ENCODE data around the gene CASK.

Gene CASK

GRCh38 chrX:41912923-41913322 lies 10.4 kb downstream of the CASK start:
- no peak for DNase-seq

DNA sequence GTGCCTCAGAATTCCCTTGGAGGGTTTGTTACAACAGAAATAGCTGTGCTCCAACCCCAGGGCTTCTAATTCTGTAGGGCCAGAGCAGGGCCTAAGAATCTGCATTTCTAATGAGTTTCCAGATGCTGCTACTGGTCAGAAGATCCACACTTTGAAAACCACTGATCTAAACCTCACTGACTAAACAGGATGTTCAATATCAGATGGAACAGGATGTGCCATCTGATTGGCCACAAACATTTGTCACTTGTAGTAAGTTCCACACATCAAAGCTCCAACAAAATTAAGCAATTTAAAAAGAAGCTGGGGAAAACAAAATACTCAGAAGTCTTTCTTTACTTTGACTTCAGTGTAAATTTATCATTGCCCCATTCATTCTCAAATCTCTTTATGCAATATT lies 14.3 kb downstream of the CASK start:
- DNase-seq, result peak; percentile 26

DNA sequence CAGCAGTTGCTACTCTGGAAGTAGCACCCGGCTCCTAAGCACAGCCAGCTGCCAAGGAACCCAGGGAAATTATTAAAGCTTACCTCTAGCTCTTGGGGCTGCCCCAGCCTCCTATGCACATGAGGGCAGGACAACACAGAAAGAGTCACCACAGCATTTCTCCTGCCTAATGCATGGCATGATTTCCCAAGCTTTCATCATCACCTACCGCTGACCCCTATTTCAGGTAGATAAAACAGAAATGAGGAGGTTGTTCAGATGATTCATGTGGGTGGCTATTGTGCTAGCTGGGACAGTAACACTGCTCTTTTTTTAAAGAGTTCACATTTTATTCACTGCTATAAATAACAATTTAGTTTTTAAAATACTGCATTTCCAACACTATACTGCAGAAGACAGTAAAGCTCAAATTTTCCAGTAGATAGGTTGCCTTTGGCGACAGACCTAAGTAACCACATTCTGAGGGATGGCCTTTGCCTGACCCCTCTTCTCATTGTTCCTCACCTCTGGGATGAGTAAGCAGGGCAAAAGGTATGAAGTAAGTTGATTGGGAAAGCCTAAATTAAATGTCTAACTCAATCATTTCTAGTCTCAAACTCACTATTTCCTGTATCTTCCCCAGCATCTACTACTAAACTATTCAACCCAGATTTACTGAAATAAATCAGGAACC lies 16.7 kb downstream of the CASK start:
- DNase-seq, result no peak

DNA sequence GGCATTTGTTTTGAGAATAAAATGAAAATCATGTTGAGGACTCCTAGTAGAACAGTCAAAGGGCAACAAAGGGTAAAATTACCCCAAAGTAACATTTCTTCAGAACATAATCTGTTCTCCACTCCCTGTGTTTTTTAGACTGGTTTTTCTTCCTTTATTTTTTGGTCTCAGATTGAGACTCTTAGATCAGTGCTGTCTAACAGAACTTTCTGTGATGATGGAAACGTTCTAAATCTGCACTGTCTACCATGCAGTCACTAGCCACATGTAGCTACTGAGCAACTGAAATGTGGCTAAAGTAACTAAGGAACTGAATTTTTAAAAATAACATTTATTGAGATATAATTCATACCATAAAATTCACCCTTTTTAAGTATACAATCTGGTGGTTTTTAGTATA lies 19.8 kb downstream of the CASK start:
- no peak for DNase-seq

DNA sequence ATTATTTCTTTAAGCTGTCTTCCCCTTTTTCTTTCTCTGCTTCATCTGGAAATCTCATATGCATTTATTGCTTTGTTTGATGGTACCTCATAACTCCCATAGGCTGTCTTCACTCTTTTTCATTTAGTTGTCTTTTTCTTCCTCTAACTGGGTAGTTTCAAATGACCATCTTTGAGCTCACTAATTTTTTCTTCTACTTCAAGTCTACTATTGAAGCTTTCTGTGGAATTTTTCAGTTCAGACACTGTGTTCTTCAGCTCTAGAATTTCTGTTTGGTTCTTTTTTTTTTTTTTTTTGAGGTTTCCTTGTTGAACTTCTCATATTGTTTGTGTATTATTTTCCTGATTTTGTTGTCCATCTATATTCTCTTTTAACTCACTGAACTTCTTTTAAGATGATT lies 23.0 kb downstream of the CASK start:
- DNase-seq, result no peak

DNA sequence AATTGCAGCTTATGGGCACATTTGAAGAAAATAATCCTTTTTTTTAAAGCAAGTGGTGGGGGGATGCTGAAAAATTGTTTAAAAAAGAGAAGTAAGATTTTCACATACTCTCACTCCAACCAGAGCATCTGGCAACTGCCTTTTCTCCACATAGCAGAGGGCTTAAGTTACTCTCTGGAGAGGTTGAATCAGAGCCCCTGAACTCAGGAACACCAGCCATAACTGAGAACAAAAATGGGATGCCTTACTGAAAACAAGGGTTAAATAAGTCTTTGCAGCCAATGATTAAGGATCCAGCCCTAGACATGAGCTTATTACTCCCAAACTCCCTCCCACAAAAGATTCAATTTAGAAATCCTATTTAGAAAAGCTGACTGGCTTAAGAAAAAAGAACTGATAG lies 27.5 kb downstream of the CASK start:
- DNase-seq, result no peak

- no peak for DNase-seq
These were observed 33.3 kb downstream of the CASK start for GRCh38 chrX:41890026-41890423.

DNA sequence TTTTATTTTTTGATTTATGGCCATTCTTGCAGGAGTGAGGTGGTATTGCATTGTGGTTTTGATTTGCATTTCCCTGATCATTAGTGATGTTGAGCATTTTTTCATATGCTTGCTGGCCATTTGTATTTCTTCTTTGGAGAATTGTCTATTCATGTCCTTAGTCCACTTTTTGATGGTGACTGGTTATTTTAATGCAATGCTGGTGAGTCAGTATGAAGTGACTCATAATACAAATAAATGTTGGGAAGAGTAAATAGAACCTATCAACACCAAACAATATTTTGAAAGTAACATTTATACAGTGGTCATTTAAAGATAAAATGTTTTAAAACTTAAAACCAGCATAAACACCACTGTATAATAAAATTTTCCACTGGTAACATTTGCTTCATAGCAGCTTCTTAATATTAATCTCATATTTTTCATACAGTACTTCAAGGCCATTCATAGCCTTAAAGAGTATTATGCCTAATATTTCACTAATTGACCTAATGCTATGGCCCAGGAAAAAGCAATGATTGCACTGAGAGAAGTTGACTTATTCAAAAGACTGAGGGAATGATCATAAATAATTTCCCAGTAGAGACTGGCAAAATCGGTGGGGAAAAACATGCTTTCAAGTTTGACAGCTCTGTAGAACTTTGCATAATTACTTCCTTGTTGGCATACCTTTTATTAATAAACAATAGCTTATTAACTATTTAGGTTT lies 33.9 kb downstream of the CASK start:
- DNase-seq, result no peak

DNA sequence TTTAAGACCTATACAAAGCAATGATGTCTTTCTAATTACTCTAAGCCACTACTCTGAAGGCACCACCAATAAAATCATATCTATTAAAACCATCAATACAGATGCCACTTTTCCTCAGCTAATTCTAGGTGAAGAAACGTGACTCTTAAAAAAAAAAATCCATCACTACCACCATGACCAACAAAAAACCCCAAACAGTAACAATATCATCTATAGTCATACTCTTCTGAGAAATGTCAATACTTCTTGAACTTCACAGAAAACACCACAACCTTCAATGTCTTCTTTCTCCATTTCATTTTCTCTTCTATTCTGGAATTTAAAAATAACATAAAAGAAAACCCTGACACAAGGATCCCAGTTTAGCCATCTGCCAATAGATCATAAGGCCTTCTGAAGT lies 35.7 kb downstream of the CASK start:
- DNase-seq, result no peak

- DNase-seq, result no peak
These were observed 37.6 kb downstream of the CASK start for GRCh38 chrX:41885724-41886123.

GRCh38 chrX:41881166-41881565 lies 42.2 kb downstream of the CASK start:
- DNase-seq, result no peak

GRCh38 chrX:41877167-41877566 lies 46.2 kb downstream of the CASK start:
- DNase-seq, result no peak

GRCh38 chrX:41875142-41875541 lies 48.2 kb downstream of the CASK start:
- DNase-seq, result no peak

DNA sequence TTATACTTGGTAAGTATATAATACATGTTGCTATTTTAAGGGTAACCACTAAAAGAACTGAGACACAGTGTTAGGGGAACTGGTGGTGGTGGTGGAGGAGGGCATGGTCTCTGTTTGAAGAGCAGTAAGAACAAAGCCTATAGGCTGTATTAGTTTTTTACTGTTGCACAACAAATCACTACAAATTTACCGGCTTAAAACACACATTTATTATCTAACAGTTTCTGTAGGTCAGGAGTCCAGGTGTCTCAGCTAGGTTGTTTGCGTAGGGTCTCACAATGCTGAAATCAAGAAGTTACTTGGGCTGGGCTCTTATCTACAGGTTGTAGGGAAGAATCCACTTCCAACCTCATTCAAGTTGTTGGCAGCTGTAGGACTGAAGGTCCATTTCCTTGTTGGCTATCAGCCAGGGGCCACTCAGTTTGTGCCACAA lies 52.6 kb downstream of the CASK start:
- DNase-seq, result no peak

DNA sequence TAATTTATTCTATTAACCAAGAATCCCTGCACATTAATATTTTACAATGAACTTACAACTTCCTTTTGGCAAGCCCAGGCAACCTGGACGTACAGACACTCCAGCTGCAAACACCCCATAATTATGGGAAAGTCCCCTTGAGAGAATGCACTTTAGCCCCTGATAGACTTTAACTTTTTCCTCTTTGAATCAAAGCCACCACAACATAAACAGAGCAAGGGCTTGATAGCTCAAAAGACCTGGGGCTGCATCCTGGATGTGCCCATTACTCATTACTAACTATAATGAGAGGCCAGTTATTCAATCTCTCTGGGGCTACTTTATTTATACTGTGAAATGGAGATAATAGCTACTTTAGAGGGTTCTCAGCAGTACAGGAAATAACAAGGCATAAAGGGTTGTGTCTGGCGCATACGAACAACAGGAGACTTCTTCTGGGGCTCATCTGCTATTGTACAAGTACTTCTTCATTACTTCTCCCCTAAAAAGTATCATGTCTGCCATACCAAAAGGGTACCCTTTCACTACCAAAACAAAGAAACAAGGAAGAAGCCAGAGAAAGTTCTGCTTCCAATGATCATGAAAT lies 54.9 kb downstream of the CASK start:
- no peak for DNase-seq

GRCh38 chrX:41863343-41864203 lies 59.8 kb downstream of the CASK start:
- no peak for DNase-seq

DNA sequence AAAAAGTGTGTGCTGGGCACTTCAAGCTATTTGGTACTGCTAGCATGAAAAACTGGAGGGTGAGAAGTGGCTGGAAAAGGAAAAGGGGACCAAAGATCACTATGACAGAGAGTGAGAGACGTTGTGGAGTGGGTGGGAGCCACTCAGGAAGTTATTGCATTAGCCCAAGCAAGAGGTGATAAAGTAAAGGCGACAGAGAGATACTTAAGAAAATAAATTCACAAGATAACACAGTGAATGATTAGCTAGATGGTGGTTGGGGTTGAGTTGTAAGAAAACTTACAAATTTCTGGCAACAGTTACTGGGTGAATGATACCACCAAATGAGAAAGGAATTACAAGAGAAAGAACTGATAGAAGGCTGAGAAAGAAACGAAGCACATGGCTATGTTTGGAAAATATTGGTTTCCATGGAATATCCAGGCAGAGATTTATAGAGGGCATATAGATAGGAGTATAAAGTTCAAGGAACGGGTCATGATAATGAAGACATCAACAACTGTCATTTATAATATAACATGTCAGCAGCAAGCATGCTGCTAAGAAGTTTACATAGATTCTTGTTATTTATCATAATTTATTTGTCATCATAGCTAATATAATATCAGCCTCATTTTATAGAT lies 60.7 kb downstream of the CASK start:
- no peak for DNase-seq

GRCh38 chrX:41858161-41858775 lies 65.1 kb downstream of the CASK start:
- no peak for DNase-seq

DNA sequence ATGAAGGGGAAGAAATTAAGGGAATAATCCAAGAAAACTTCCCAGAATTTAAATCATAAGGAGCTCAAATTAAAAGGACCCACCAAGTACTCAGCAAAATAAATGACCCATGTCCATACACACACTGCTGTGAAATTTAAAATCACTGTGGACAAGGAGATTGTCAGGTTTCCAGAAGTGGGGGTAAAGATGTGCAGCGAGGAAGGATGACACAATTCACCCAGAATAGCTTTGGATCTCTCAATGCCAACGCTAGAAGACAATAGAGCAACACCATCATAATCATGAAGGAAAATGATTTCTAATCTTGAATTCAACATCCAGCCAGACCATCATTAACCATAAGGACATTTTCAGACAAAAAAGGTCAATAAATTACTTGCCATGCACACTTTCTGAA lies 65.7 kb downstream of the CASK start:
- no peak for DNase-seq

- DNase-seq, result no peak
These were observed 76.6 kb downstream of the CASK start for GRCh38 chrX:41846714-41847113.

DNA sequence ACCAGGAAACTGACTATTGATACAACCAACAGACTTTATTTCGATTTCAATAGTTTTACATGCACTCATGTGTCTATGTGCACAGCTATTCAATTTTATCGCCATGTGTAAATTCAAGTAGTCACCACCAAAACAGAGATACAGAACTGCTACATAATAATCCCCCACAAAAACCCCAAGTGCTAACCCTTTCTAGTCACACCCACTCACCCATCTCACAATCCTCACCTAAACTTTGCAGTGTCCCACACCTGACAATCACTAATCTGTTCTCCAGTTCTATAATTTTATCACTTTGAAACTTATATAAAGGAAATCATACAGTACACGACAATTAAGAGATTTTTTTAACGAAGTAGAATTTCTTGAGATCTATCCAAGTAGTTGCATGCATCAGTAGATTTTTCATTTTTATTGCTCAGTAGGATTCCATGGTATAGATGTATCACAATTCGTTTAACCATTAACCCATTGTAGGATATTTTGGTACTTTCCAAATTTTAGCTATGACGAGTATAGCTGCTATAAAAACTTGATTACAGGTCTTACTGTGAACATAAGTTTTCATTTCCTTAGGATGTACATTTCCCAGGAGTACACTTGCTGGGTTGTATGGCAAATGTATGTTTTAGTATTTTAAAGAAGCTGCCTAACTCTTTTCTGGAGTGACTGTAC lies 85.9 kb downstream of the CASK start:
- DNase-seq, result no peak

DNA sequence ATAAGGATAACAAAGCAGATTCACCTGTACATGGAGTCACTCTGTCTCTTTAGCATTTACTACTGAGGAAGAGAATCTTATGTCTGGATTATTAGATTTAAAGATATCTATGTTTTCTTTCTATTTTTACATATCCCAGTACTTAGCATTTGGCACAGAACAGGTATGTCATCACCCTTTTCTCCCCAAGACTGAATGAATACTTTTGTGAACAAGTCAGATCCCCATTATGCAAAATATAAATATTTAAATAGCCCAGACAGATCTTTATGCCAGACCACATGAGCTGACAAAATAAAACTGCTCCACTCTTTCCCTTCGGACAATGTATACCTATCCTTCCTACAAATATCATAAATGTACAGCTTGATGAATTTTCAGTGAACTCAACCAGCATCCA lies 94.5 kb downstream of the CASK start:
- no peak for DNase-seq

All from activated CD4-positive, alpha-beta T cell treated with anti-CD3 and anti-CD28 coated beads, Interleukin-2, Interleukin-6, amounts not matched to agents 100 ng/mL and 50 ng/mL, durations not matched to agents 16 hours and 8 hours (primary cell).